Naive thymus-derived CD8-positive, alpha-beta T cell (primary cell): Measurements from ENCODE around the gene ATP9A. TPM values are rescaled to one million over a fixed set of nuclear protein-coding genes. Genes with fewer than 3 reads are reported as not detected.

Experiments used
- ATAC-seq, 2 donors: fragments of 150-1000 bp; cut with Tn5 transposase in 1 of 2; sonication (Bioruptor Pico), chemical (Tn5 transposase) in 1 of 2; 1 replicate in 1 of 2; 2 replicates in 1 of 2; pipeline ENCODE4 v1.10.0; 2021; ENCODE audit warnings: mild to moderate bottlenecking in 2 of 2, moderate library complexity in 2 of 2
- POLR2A ChIA-PET: fragments of 350-600 bp; sonication (Branson Sonifier 250); formaldehyde crosslinking; loops from one replicate; lab custom pipeline; 2021; ENCODE audit warnings: antibody characterized with exemption; lab: Charles Lee
- DNase-seq, 10 donors: peaks; one replicate each; pipeline versions ENCODE4 v3.0.0 to v3.0.0-alpha.2; 2020 to 2022
- H3K27ac Mint-ChIP-seq, 10 donors: one replicate each; pipeline ENCODE4 v1.8.0; 2020 to 2022; ENCODE audit warnings: mild to moderate bottlenecking in 10 of 10, mixed read lengths in 10 of 10, moderate library complexity in 4 of 10, inconsistent platforms in 1 of 10
- H3K27me3 Mint-ChIP-seq, 5 donors: one replicate each; pipeline ENCODE4 v1.8.0; 2021 to 2022; ENCODE audit warnings: mixed read lengths in 5 of 5
- H3K36me3 Mint-ChIP-seq, 3 donors: one replicate each; pipeline ENCODE4 v1.8.0; 2020 to 2022; ENCODE audit warnings: mixed read lengths in 3 of 3, mild to moderate bottlenecking in 2 of 3, inconsistent platforms in 1 of 3
- H3K4me1 Mint-ChIP-seq, 4 donors: one replicate each; pipeline ENCODE4 v1.8.0; 2021 to 2022; ENCODE audit warnings: mixed read lengths in 4 of 4
- H3K4me3 Mint-ChIP-seq, 10 donors: one replicate each; pipeline ENCODE4 v1.8.0; 2020 to 2022; ENCODE audit warnings: mild to moderate bottlenecking in 10 of 10, mixed read lengths in 10 of 10, moderate library complexity in 6 of 10, inconsistent platforms in 1 of 10
- H3K9me3 Mint-ChIP-seq, 9 donors: one replicate each; pipeline ENCODE4 v1.8.0; 2020 to 2022; ENCODE audit warnings: mixed read lengths in 9 of 9, mild to moderate bottlenecking in 3 of 9, inconsistent platforms in 1 of 9, moderate library complexity in 1 of 9
- polyA plus RNA-seq, 3 donors: library from polyadenylated mRNA; unstranded; fragments of 300-500 nt; fragmentation: Illumina TruSeq; gene quantifications; one replicate each; pipeline ENCODE4 v1.2.3, GENCODE V29; 2021
- total RNA-seq, 8 experiments: library from RNA in 2 of 8; stranded (reverse) in 2 of 8; gene quantifications; one replicate each; pipeline ENCODE4 v1.2.3 and lab custom pipeline; 2021 to 2026

Gene ATP9A
- total and polyA plus RNA-seq, 5 experiments from 2014 or later: 0.08 to 0.19 TPM; not detected in 3

- H3K9me3 Mint-ChIP-seq: no peaks in the 10 kb centered on the region
- peaks cover 0 to 31% (median 8%) of the 10 kb centered on the region in 4 donors for H3K4me1 Mint-ChIP-seq
- H3K36me3 Mint-ChIP-seq: no peaks in the 10 kb centered on the region
- H3K27me3 Mint-ChIP-seq: peaks cover 7 to 28% (median 20%) of the 10 kb centered on the region in 5 donors
- DNase-seq: no peak
- H3K27ac Mint-ChIP-seq: no peak overlapping the region
- no peak for ATAC-seq
- no peak overlapping the region for H3K4me3 Mint-ChIP-seq
- POLR2A ChIA-PET: no interaction called here
Measured at GRCh38 chr20:51629399-51630058, 138.7 kb downstream of the ATP9A start.

- peaks cover 0 to 31% (median 8%) of the 10 kb centered on the region in 4 donors for H3K4me1 Mint-ChIP-seq
- no peak overlapping the region for H3K4me3 Mint-ChIP-seq
- no peak overlapping the region for H3K27ac Mint-ChIP-seq
- no peak for DNase-seq
- POLR2A ChIA-PET: no interaction called here
- ATAC-seq: no peak
- H3K36me3 Mint-ChIP-seq: no peaks in the 10 kb centered on the region
- no peaks in the 10 kb centered on the region for H3K9me3 Mint-ChIP-seq
- peaks cover 7 to 24% (median 18%) of the 10 kb centered on the region in 5 donors for H3K27me3 Mint-ChIP-seq
Measured at GRCh38 chr20:51628533-51629398, 139.4 kb downstream of the ATP9A start.

GRCh38 chr20:51627586-51627985 lies 140.6 kb downstream of the ATP9A start:
- no peaks in the 10 kb centered on the region for H3K36me3 Mint-ChIP-seq

GRCh38 chr20:51625105-51625504 lies 143.1 kb downstream of the ATP9A start:
- POLR2A ChIA-PET: no interaction called here
- peaks cover 0 to 12% (median 0%) of the 10 kb centered on the region in 4 donors for H3K4me1 Mint-ChIP-seq
- H3K36me3 Mint-ChIP-seq: no peaks in the 10 kb centered on the region
- H3K27me3 Mint-ChIP-seq: peaks cover 0 to 6% (median 3%) of the 10 kb centered on the region in 5 donors
- H3K27ac Mint-ChIP-seq: no peak overlapping the region
- no peaks in the 10 kb centered on the region for H3K9me3 Mint-ChIP-seq
- no peak for DNase-seq
- H3K4me3 Mint-ChIP-seq: no peak overlapping the region
- no peak for ATAC-seq

More at GRCh38 chr20:51627586-51627985, 140.6 kb downstream of the ATP9A start:
- H3K27me3 Mint-ChIP-seq: peaks cover 7 to 20% (median 9%) of the 10 kb centered on the region in 5 donors
- peaks cover 0 to 31% (median 8%) of the 10 kb centered on the region in 4 donors for H3K4me1 Mint-ChIP-seq
- H3K9me3 Mint-ChIP-seq: no peaks in the 10 kb centered on the region
- no peak overlapping the region for H3K4me3 Mint-ChIP-seq
- ATAC-seq (no peak), DNase-seq (no peak)
- POLR2A ChIA-PET: no interaction called here
- no peak overlapping the region for H3K27ac Mint-ChIP-seq

GRCh38 chr20:51624157-51624731 lies 143.9 kb downstream of the ATP9A start:
- POLR2A ChIA-PET: no interaction called here
- Mint-ChIP-seq H3K27me3 (peaks cover 0 to 2% (median 0%) of the 10 kb centered on the region in 5 donors), H3K4me1 (peaks cover 0 to 4% (median 0%) of the 10 kb centered on the region in 4 donors), H3K4me3 (no peak overlapping the region), H3K9me3 (no peaks in the 10 kb centered on the region), H3K36me3 (no peaks in the 10 kb centered on the region), H3K27ac (no peak overlapping the region)
- DNase-seq: peak; percentile 5 to 70 (median 35)
- ATAC-seq: no peak

GRCh38 chr20:51623255-51623654 lies 144.9 kb downstream of the ATP9A start:
- Mint-ChIP-seq H3K36me3 (no peaks in the 10 kb centered on the region), H3K4me3 (no peak overlapping the region), H3K27me3 (no peaks in the 10 kb centered on the region), H3K9me3 (no peaks in the 10 kb centered on the region), H3K4me1 (no peaks in the 10 kb centered on the region), H3K27ac (no peak overlapping the region)
- no peak for ATAC-seq
- POLR2A ChIA-PET: no interaction called here
- DNase-seq: no peak

- POLR2A ChIA-PET: no interaction called here
- H3K27me3 Mint-ChIP-seq: no peaks in the 10 kb centered on the region
Measured at GRCh38 chr20:51622004-51622874, 146.0 kb downstream of the ATP9A start.

GRCh38 chr20:51620432-51620831 lies 147.8 kb downstream of the ATP9A start:
- Mint-ChIP-seq H3K4me1 (no peaks in the 10 kb centered on the region), H3K36me3 (no peaks in the 10 kb centered on the region), H3K4me3 (no peak overlapping the region), H3K9me3 (no peaks in the 10 kb centered on the region), H3K27me3 (no peaks in the 10 kb centered on the region), H3K27ac (no peak overlapping the region)
- ATAC-seq (no peak), DNase-seq (no peak)
- POLR2A ChIA-PET: no interaction called here

More at GRCh38 chr20:51622004-51622874, 146.0 kb downstream of the ATP9A start:
- H3K27ac Mint-ChIP-seq: no peak overlapping the region
- H3K4me3 Mint-ChIP-seq: no peak overlapping the region
- H3K36me3 Mint-ChIP-seq: no peaks in the 10 kb centered on the region
- ATAC-seq: no peak
- H3K9me3 Mint-ChIP-seq: no peaks in the 10 kb centered on the region
- no peak for DNase-seq
- H3K4me1 Mint-ChIP-seq: no peaks in the 10 kb centered on the region

GRCh38 chr20:51616060-51616459 lies 152.1 kb downstream of the ATP9A start:
- Mint-ChIP-seq H3K4me3 (no peak overlapping the region), H3K4me1 (no peaks in the 10 kb centered on the region), H3K27ac (no peak overlapping the region), H3K27me3 (peaks cover 0 to 2% (median 0%) of the 10 kb centered on the region in 5 donors), H3K9me3 (no peaks in the 10 kb centered on the region), H3K36me3 (no peaks in the 10 kb centered on the region)
- no peak for DNase-seq
- POLR2A ChIA-PET: no interaction called here
- ATAC-seq: no peak

- Mint-ChIP-seq H3K4me1 (no peaks in the 10 kb centered on the region), H3K9me3 (no peaks in the 10 kb centered on the region), H3K4me3 (no peak overlapping the region), H3K27me3 (peaks cover 0 to 5% (median 2%) of the 10 kb centered on the region in 5 donors), H3K27ac (no peak overlapping the region), H3K36me3 (no peaks in the 10 kb centered on the region)
- DNase-seq: no peak
- ATAC-seq: no peak
- POLR2A ChIA-PET: no interaction called here
Measured at GRCh38 chr20:51614687-51615086, 153.5 kb downstream of the ATP9A start.

- no peak for ATAC-seq
- no peaks in the 10 kb centered on the region for H3K4me1 Mint-ChIP-seq
- no peaks in the 10 kb centered on the region for H3K36me3 Mint-ChIP-seq
- POLR2A ChIA-PET: no interaction called here
- peaks cover 0 to 5% (median 2%) of the 10 kb centered on the region in 5 donors for H3K27me3 Mint-ChIP-seq
- H3K4me3 Mint-ChIP-seq: no peak overlapping the region
- no peaks in the 10 kb centered on the region for H3K9me3 Mint-ChIP-seq
- no peak overlapping the region for H3K27ac Mint-ChIP-seq
- no peak for DNase-seq
Measured at GRCh38 chr20:51613580-51613979, 154.6 kb downstream of the ATP9A start.

- POLR2A ChIA-PET: no interaction called here
Measured at GRCh38 chr20:51612896-51613295, 155.3 kb downstream of the ATP9A start.

More at GRCh38 chr20:51612896-51613295, 155.3 kb downstream of the ATP9A start:
- ATAC-seq (no peak), DNase-seq (no peak)
- Mint-ChIP-seq H3K9me3 (no peaks in the 10 kb centered on the region), H3K4me1 (no peaks in the 10 kb centered on the region), H3K27me3 (peaks cover 0 to 8% (median 2%) of the 10 kb centered on the region in 5 donors), H3K4me3 (no peak overlapping the region), H3K36me3 (no peaks in the 10 kb centered on the region), H3K27ac (peak overlapping the region in 1 of 10 donors; percentile 14)
